ENCODE data around the gene SPP1. TPM values are rescaled to one million over a fixed set of nuclear protein-coding genes. Genes with fewer than 3 reads are reported as not detected.

SPP1 gene
- total RNA-seq, 1 experiment from 2014 or later: 4.1 TPM

GRCh38 chr4:88009871-88010270, 34.4 kb downstream of the SPP1 start:
- H3K27me3 ChIP-seq (ENCODE audit: insufficient read depth, low read length): no peaks in the 10 kb centered on the region
- DNase-seq (ENCODE audit: low read depth, low spot score) (no peak), ATAC-seq (no peak)
- no peaks in the 10 kb centered on the region for H3K9me2 ChIP-seq (ENCODE audit: insufficient read depth)
- peaks cover 5 to 18% of the 10 kb centered on the region in 2 experiments; a peak in 3 of 4 replicates for H3K4me1 ChIP-seq (ENCODE audit: control insufficient read depth in 1 of 2, insufficient read depth in 2 of 2, low read length in 2 of 2)
- no peak overlapping the region for H2AFZ ChIP-seq (ENCODE audit: low read depth, low read length, poor library complexity, severe bottlenecking)
- RAD21 ChIA-PET (ENCODE audit: low non-redundant PET in 1 of 2, low total read pairs in 2 of 2, uncharacterized antibody in 2 of 2, unreplicated experiment in 2 of 2): no interaction called here
- no peak overlapping the region for H3K27ac ChIP-seq (ENCODE audit: low read depth, low read length)
- intact Hi-C loops (cut with micrococcal nuclease): no loop called here
- H3K9ac ChIP-seq (ENCODE audit: low read length): no peak overlapping the region
- no peaks in the 10 kb centered on the region for H3K36me3 ChIP-seq (ENCODE audit: control insufficient read depth in 1 of 2, insufficient read depth in 2 of 2, low read length in 2 of 2)
- H3K4me3 ChIP-seq (replicated peaks in 1 of 2; ENCODE audit: low read depth in 1 of 2, low read length in 2 of 2): no peak overlapping the region
- POLR2A ChIA-PET: no interaction called here
- no TSS peak for BruUV-seq (replicated peaks)
- H3K9me3 ChIP-seq (ENCODE audit: control insufficient read depth in 1 of 2, insufficient read depth in 1 of 2, low read depth in 1 of 2, low read length in 2 of 2): no peaks in the 10 kb centered on the region
- peaks cover 51% of the 10 kb centered on the region for H3K79me2 ChIP-seq (ENCODE audit: insufficient read depth, low read length)
- no peak for TF ChIP-seq ATF3 (IDR thresholded peaks at IDR 0.05)
- TF ChIP-seq SP1 (IDR thresholded peaks at IDR 0.05; ENCODE audit: low read depth): no peak
- TF ChIP-seq SRF (IDR thresholded peaks at IDR 0.05; ENCODE audit: low read depth): no peak
- no peak for TF ChIP-seq MAX (IDR thresholded peaks at IDR 0.05)
- no peak for TF ChIP-seq EZH2 (IDR thresholded peaks at IDR 0.05)
- no peak for TF ChIP-seq ZNF274 (IDR thresholded peaks at IDR 0.05; ENCODE audit: low read depth, low read length)
- H3K4me2 ChIP-seq (ENCODE audit: low read length): no peak overlapping the region
- CTCF ChIA-PET: no interaction called here
- H4K20me1 ChIP-seq (ENCODE audit: insufficient read depth): no peaks in the 10 kb centered on the region; the same call in 1 of the 2 replicates

- intact Hi-C loops (cut with micrococcal nuclease): no loop called here
- Histone ChIP-seq H3K36me3 (ENCODE audit: control insufficient read depth in 1 of 2, insufficient read depth in 2 of 2, low read length in 2 of 2) (no peaks in the 10 kb centered on the region), H3K9me3 (ENCODE audit: control insufficient read depth in 1 of 2, insufficient read depth in 1 of 2, low read depth in 1 of 2, low read length in 2 of 2) (no peaks in the 10 kb centered on the region), H3K79me2 (ENCODE audit: insufficient read depth, low read length) (peaks cover 51% of the 10 kb centered on the region), H4K20me1 (ENCODE audit: insufficient read depth) (no peaks in the 10 kb centered on the region; the same call in 1 of the 2 replicates), H3K27me3 (ENCODE audit: insufficient read depth, low read length) (no peaks in the 10 kb centered on the region), H3K9ac (ENCODE audit: low read length) (no peak overlapping the region), H3K4me3 (replicated peaks in 1 of 2; ENCODE audit: low read depth in 1 of 2, low read length in 2 of 2) (no peak overlapping the region), H2AFZ (ENCODE audit: low read depth, low read length, poor library complexity, severe bottlenecking) (no peak overlapping the region), H3K4me1 (ENCODE audit: control insufficient read depth in 1 of 2, insufficient read depth in 2 of 2, low read length in 2 of 2) (peaks cover 5 to 18% of the 10 kb centered on the region in 2 experiments; a peak in 3 of 4 replicates), H3K4me2 (ENCODE audit: low read length) (no peak overlapping the region), H3K9me2 (ENCODE audit: insufficient read depth) (no peaks in the 10 kb centered on the region), H3K27ac (ENCODE audit: low read depth, low read length) (no peak overlapping the region)
- no peak for TF ChIP-seq MAX (IDR thresholded peaks at IDR 0.05)
- TF ChIP-seq CBX3 (IDR thresholded peaks at IDR 0.05; ENCODE audit: low read depth): no peak
- TF ChIP-seq ZFX (IDR thresholded peaks at IDR 0.05): no peak
- TF ChIP-seq JUND (IDR thresholded peaks at IDR 0.05): no peak
- no peak for TF ChIP-seq ATF3 (IDR thresholded peaks at IDR 0.05)
- TF ChIP-seq POLR2A (IDR thresholded peaks at IDR 0.05; ENCODE audit: borderline replicate concordance, extremely low read depth, insufficient read depth, insufficient read length): no peak
- TF ChIP-seq SP1 (IDR thresholded peaks at IDR 0.05; ENCODE audit: low read depth): no peak
- no peak for TF ChIP-seq EZH2 (IDR thresholded peaks at IDR 0.05)
- TF ChIP-seq CEBPB (IDR thresholded peaks at IDR 0.05; ENCODE audit: low read depth): no peak
- no peak for TF ChIP-seq ELF1 (IDR thresholded peaks at IDR 0.05; ENCODE audit: borderline replicate concordance, low read depth)
- no peak for TF ChIP-seq RAD21 (IDR thresholded peaks at IDR 0.05; ENCODE audit: low read depth)
- TF ChIP-seq SRF (IDR thresholded peaks at IDR 0.05; ENCODE audit: low read depth): no peak
- no peak for TF ChIP-seq ZBTB33 (IDR thresholded peaks at IDR 0.05; ENCODE audit: extremely low read depth, insufficient replicate concordance, low read length)
- ChIA-PET POLR2A (no interaction called here), CTCF (interaction anchor here (0.8 to 1.1 kb wide), 2 partner anchors 22 to 35 kb away, joined by 4 to 5 read pairs; no protein-coding TSS in a partner anchor), RAD21 (ENCODE audit: low non-redundant PET in 1 of 2, low total read pairs in 2 of 2, uncharacterized antibody in 2 of 2, unreplicated experiment in 2 of 2) (no interaction called here)
- no TSS peak for BruUV-seq (replicated peaks)
- ATAC-seq: no peak
- DNase-seq (ENCODE audit: low read depth, low spot score): no peak
Observed at GRCh38 chr4:88010966-88011365, 35.5 kb downstream of the SPP1 start.
